Measurements from ENCODE around the gene TUBB4B.

Gene TUBB4B

DNA sequence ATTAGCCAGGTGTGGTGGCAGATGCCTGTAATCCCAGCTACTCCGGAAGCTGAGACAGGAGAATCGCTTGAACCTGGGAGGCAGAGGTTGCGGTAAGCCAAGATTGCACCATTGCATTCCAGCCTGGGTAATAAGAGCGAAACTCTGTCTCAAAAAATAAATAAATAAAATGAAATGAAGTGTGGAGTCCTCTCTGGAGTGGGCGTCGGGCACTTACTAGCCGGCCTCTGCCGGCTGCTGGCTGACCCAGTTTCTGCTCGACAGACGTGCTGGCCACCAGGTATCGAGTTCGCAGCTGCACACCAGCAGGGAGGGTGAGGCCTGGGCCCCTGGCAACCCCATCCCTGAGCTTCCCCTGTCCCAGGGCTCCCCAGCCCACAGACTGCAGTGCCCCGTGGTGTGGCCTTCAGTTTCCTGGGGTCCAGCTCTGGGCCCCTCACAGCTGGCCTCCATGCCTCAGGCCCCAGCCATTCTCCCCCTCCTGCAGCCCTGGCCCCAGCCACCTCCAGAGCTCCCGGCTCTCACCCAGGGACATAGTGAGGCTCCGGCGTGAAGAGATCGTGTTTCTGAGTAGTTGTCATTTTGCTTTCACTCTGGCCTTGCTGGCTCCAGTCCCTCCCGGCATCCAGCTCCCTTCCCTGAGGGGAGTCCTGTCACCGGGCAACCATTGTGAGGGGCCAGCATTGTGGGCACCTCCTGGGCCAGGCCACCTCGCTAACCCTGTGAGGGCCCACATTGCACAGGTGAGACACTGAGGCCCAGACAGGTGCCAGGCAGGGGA, 6.2 kb downstream of the TUBB4B start:
- Histone ChIP-seq H3F3A (ENCODE audit: insufficient read depth) (peaks cover 7% of the 10 kb centered on the region; the same call in 1 of the 2 replicates), H3K27ac (ENCODE audit: low read depth, low read length) (no peak overlapping the region), H4K20me1 (ENCODE audit: low read depth, low read length) (peaks cover under 1% of the 10 kb centered on the region; the same call in 1 of the 2 replicates), H3K4me2 (ENCODE audit: low read depth, low read length, poor library complexity, severe bottlenecking) (no peak overlapping the region), H3K36me3 (ENCODE audit: low read length) (peaks cover 4% of the 10 kb centered on the region; the same call in 1 of the 2 replicates), H2AFZ (ENCODE audit: low read depth, low read length, severe bottlenecking) (no peak overlapping the region), H3K9me2 (replicated peaks; ENCODE audit: insufficient read depth, low read length) (no peaks in the 10 kb centered on the region), H3K9me3 (ENCODE audit: insufficient read depth, low read length) (no peaks in the 10 kb centered on the region), H3K9ac (ENCODE audit: low read length) (no peak overlapping the region), H3K27me3 (ENCODE audit: low read length) (no peaks in the 10 kb centered on the region), H3K79me2 (ENCODE audit: insufficient read depth, low read length) (peaks cover 7% of the 10 kb centered on the region; the same call in 1 of the 2 replicates), H3K4me3 (ENCODE audit: insufficient read depth, low read length, poor library complexity, severe bottlenecking) (no peak overlapping the region)
- TF ChIP-seq EZH2phosphoT487 (conservative IDR thresholded peaks at IDR 0.05; ENCODE audit: low read length): no peak
- TF ChIP-seq, protein P1, sequence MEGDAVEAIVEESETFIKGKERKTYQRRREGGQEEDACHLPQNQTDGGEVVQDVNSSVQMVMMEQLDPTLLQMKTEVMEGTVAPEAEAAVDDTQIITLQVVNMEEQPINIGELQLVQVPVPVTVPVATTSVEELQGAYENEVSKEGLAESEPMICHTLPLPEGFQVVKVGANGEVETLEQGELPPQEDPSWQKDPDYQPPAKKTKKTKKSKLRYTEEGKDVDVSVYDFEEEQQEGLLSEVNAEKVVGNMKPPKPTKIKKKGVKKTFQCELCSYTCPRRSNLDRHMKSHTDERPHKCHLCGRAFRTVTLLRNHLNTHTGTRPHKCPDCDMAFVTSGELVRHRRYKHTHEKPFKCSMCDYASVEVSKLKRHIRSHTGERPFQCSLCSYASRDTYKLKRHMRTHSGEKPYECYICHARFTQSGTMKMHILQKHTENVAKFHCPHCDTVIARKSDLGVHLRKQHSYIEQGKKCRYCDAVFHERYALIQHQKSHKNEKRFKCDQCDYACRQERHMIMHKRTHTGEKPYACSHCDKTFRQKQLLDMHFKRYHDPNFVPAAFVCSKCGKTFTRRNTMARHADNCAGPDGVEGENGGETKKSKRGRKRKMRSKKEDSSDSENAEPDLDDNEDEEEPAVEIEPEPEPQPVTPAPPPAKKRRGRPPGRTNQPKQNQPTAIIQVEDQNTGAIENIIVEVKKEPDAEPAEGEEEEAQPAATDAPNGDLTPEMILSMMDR (IDR thresholded peaks at IDR 0.05; ENCODE audit: insufficient read depth, low read length, poor library complexity, severe bottlenecking): no peak

DNA sequence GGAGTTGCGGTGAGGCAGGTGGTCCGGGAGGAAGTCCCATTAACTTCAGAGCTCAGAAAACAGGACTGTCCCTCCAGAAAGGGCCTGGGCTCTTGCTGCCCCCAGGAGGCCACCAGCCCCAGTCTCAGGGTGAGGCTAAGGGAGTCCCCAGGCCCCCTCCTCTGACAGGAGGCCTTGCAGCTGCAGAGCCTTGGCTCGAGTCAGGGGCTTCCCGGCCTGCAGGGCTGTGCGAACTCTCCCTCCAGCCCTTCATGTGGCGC, 6.8 kb downstream of the TUBB4B start:
- Histone ChIP-seq H3K9me3 (ENCODE audit: insufficient read depth, low read length) (no peaks in the 10 kb centered on the region), H3K36me3 (ENCODE audit: low read length) (no peaks in the 10 kb centered on the region), H3K27me3 (ENCODE audit: low read length) (no peaks in the 10 kb centered on the region), H4K20me1 (ENCODE audit: low read depth, low read length) (no peaks in the 10 kb centered on the region; the same call in 1 of the 2 replicates), H3K27ac (ENCODE audit: low read depth, low read length) (no peak overlapping the region), H3K9ac (ENCODE audit: low read length) (no peak overlapping the region), H3K79me2 (ENCODE audit: insufficient read depth, low read length) (peaks cover 2% of the 10 kb centered on the region; the same call in 1 of the 2 replicates), H3K4me2 (ENCODE audit: low read depth, low read length, poor library complexity, severe bottlenecking) (no peak overlapping the region), H3F3A (ENCODE audit: insufficient read depth) (peaks cover 7% of the 10 kb centered on the region; the same call in 1 of the 2 replicates), H3K4me3 (ENCODE audit: insufficient read depth, low read length, poor library complexity, severe bottlenecking) (no peak overlapping the region), H2AFZ (ENCODE audit: low read depth, low read length, severe bottlenecking) (no peak overlapping the region), H3K9me2 (replicated peaks; ENCODE audit: insufficient read depth, low read length) (no peaks in the 10 kb centered on the region)
- TF ChIP-seq, protein P1 (IDR thresholded peaks at IDR 0.05; ENCODE audit: insufficient read depth, low read length, poor library complexity, severe bottlenecking): no peak
- no peak for TF ChIP-seq EZH2phosphoT487 (conservative IDR thresholded peaks at IDR 0.05; ENCODE audit: low read length)

GRCh38 chr9:137250329-137251193, 9.5 kb downstream of the TUBB4B start:
- Histone ChIP-seq H2AFZ (ENCODE audit: low read depth, low read length, severe bottlenecking) (no peak overlapping the region), H3K4me3 (ENCODE audit: insufficient read depth, low read length, poor library complexity, severe bottlenecking) (no peak overlapping the region), H4K20me1 (ENCODE audit: low read depth, low read length) (no peaks in the 10 kb centered on the region), H3K27me3 (ENCODE audit: low read length) (no peaks in the 10 kb centered on the region), H3K4me2 (ENCODE audit: low read depth, low read length, poor library complexity, severe bottlenecking) (no peak overlapping the region), H3F3A (ENCODE audit: insufficient read depth) (no peaks in the 10 kb centered on the region), H3K36me3 (ENCODE audit: low read length) (no peaks in the 10 kb centered on the region), H3K9ac (ENCODE audit: low read length) (no peak overlapping the region), H3K27ac (ENCODE audit: low read depth, low read length) (no peak overlapping the region), H3K9me2 (replicated peaks; ENCODE audit: insufficient read depth, low read length) (no peaks in the 10 kb centered on the region), H3K79me2 (ENCODE audit: insufficient read depth, low read length) (peaks cover 3% of the 10 kb centered on the region), H3K9me3 (ENCODE audit: insufficient read depth, low read length) (no peaks in the 10 kb centered on the region)
- TF ChIP-seq, protein P1 (IDR thresholded peaks at IDR 0.05; ENCODE audit: insufficient read depth, low read length, poor library complexity, severe bottlenecking): no peak
- TF ChIP-seq EZH2phosphoT487 (conservative IDR thresholded peaks at IDR 0.05; ENCODE audit: low read length): no peak
